Neural crest cell (in vitro differentiated cells): Measurements from ENCODE around the gene SPRTN. TPM values are rescaled to one million over a fixed set of nuclear protein-coding genes. Genes with fewer than 3 reads are reported as not detected.

Experiments
- DNase-seq: peaks from one replicate; pipeline ENCODE4 v3.0.0; 2021; ENCODE audit warnings: low read depth, mixed read lengths, low spot score
- H3K27ac Mint-ChIP-seq: one replicate; pipeline ENCODE4 v1.8.0; 2021; ENCODE audit warnings: mild to moderate bottlenecking, mixed read lengths; ENCODE audit not compliant: unreplicated experiment
- H3K27me3 Mint-ChIP-seq: 2 replicates; pipeline ENCODE4 v1.8.0; 2021; ENCODE audit warnings: low read depth, mild to moderate bottlenecking, mixed read lengths
- H3K36me3 Mint-ChIP-seq: 2 replicates; pipeline ENCODE4 v1.8.0; 2021; ENCODE audit warnings: low read depth, mild to moderate bottlenecking, mixed read lengths
- H3K4me1 Mint-ChIP-seq: 2 replicates; pipeline ENCODE4 v1.8.0; 2021; ENCODE audit warnings: mixed read lengths
- H3K4me3 Mint-ChIP-seq: one replicate; pipeline ENCODE4 v1.8.0; 2021; ENCODE audit warnings: mild to moderate bottlenecking, mixed read lengths
- H3K9me3 Mint-ChIP-seq: 2 replicates; pipeline ENCODE4 v1.8.0; 2021; ENCODE audit warnings: mixed read lengths
- CTCF ChIP-seq: fragments of 200-600 bp; sonication (generic); conservative IDR thresholded peaks from 2 replicates; pipeline ENCODE4 v1.5.0; 2021; ENCODE audit warnings: antibody characterized with exemption, mild to moderate bottlenecking
- total RNA-seq: library from RNA; stranded (reverse); gene quantifications from 2 replicates; pipeline ENCODE4 v1.2.1, GENCODE V29; 2021

Gene SPRTN
- total RNA-seq, 1 donor from 2014 or later, result 17.2 TPM

DNA sequence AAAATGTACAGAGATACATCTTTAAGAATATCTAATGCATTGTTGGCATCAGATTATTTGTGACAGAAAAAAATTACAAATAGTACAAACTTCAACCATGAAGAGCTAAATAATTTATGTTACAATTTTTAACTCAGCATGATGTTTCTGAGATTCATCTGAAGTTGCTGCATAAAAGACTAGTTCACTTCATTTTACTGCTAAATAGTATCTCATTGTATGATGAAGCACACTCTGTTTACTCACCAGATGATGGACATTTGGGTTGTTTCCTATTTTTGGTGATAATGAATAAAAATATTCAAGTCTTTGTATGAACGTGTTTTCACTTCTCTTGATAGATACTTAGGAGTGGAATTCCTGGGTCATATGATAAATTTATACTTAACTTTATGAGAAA lies 63.4 kb downstream of the SPRTN start:
- Mint-ChIP-seq H3K4me3 (no peak overlapping the region), H3K4me1 (peaks cover 5% of the 10 kb centered on the region), H3K27me3 (no peaks in the 10 kb centered on the region), H3K36me3 (no peaks in the 10 kb centered on the region), H3K9me3 (no peaks in the 10 kb centered on the region), H3K27ac (no peak overlapping the region)
- TF ChIP-seq CTCF, result no peak
- DNase-seq, result no peak

DNA sequence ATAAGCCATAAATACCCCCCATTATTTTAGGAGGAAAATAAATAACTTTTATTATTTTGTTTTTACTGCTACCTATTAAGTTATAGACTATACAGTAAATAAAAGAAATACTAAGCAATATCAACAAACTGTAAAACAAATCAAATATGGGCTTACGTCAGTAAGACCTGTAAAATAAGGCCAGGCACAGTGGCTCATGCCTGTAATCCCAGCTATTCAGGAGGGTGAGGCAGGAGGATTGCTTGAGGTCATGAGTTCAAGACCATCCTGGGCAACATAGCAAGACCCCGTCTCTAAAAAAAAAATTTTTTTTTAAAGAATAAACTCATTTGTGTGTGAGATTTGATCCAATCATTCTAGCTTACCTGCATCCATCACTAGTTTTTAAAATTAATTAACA lies 66.2 kb downstream of the SPRTN start:
- Mint-ChIP-seq H3K27me3 (no peaks in the 10 kb centered on the region), H3K27ac (no peak overlapping the region), H3K4me3 (no peak overlapping the region), H3K9me3 (no peaks in the 10 kb centered on the region), H3K4me1 (no peaks in the 10 kb centered on the region), H3K36me3 (no peaks in the 10 kb centered on the region)
- no peak for TF ChIP-seq CTCF
- DNase-seq, result no peak

Other genes with a start within 250 kb of the SPRTN start
- gene TRIM67, start 176.2 kb upstream of the SPRTN start, total RNA-seq, result 1.6 and 1.9 TPM in 2 replicates
- 69.2 and 70.3 TPM in 2 replicates for gene GNPAT, start 97.1 kb upstream of the SPRTN start, total RNA-seq
- 9.1 and 10.1 TPM in 2 replicates for gene EXOC8, start 441 bp upstream of the SPRTN start, total RNA-seq
- gene EGLN1, start 84.0 kb downstream of the SPRTN start, total RNA-seq, result 21.6 and 24.4 TPM in 2 replicates
- 39.2 and 41.1 TPM in 2 replicates for gene TSNAX, start 190.4 kb downstream of the SPRTN start, total RNA-seq